GM12878 (cell line): Measurements from ENCODE around the gene CLEC2B. TPM values are rescaled to one million over a fixed set of nuclear protein-coding genes. Genes with fewer than 3 reads are reported as not detected.

Experiments
- ATAC-seq: fragments of 200-7000 bp; cut with Tn5 transposase; 3 replicates; pipeline ENCODE4 v1.9.1; 2020; ENCODE audit warnings: mild to moderate bottlenecking, moderate library complexity
- BruUV-seq: library from RNA; stranded (reverse); fragments of 400-500 nt; replicated peaks from 2 replicates; lab custom pipeline; 2021; lab: Mats Ljungman, UMichigan
- CTCF ChIA-PET: fragments of 300-600 bp; sonication (Branson Sonifier 250); formaldehyde crosslinking; extraction: SDS; loops from one replicate; lab custom pipeline; 2021; ENCODE audit warnings: inconsistent platforms; lab: Yijun Ruan, JAX
- POLR2A ChIA-PET: fragments of 350-600 bp; formaldehyde crosslinking; extraction: SDS; loops from one replicate; lab custom pipeline; 2021; ENCODE audit warnings: inconsistent platforms; lab: Charles Lee
- RAD21 ChIA-PET: fragments of 300-600 bp; sonication (Branson Sonifier 250); formaldehyde crosslinking; loops from one replicate; lab custom pipeline; 2023; ENCODE audit warnings: antibody characterized with exemption; ENCODE audit not compliant: unreplicated experiment; lab: Charles Lee
- SMC1A ChIA-PET: fragments of 300-600 bp; sonication (Branson Sonifier 250); formaldehyde crosslinking; loops from one replicate; lab custom pipeline; 2023; ENCODE audit not compliant: unreplicated experiment, uncharacterized antibody; lab: Charles Lee
- DNase-seq: peaks from one replicate; pipeline ENCODE4 v3.0.0-alpha.2; 2011; ENCODE audit warnings: low read depth, low spot score
- FAIRE-seq: peaks from 3 replicates; lab custom pipeline; 2011; peaks lifted over from hg19 to GRCh38; lab: Jason Lieb, UNC
- H2AFZ ChIP-seq: 2 replicates; pipeline ENCODE4 v1.6.0; 2011; ENCODE audit warnings: low read depth, low read length, control low read depth; ENCODE audit not compliant: control insufficient read depth
- H3K27ac ChIP-seq: 2 replicates; pipeline ENCODE4 v1.5.1; 2011; ENCODE audit warnings: control low read depth; ENCODE audit not compliant: control insufficient read depth, insufficient read depth
- H3K27me3 ChIP-seq, 2 experiments: replicated peaks in 1 of 2; 2 replicates each; pipeline versions ENCODE4 v1.6.0 to v1.6.1; 2011; ENCODE audit warnings: low read length in 1 of 2; ENCODE audit not compliant: control insufficient read depth in 2 of 2, insufficient read depth in 2 of 2
- H3K36me3 ChIP-seq, 2 experiments: 2 replicates each; pipeline ENCODE4 v1.5.1; 2011; ENCODE audit warnings: low read length in 1 of 2; ENCODE audit not compliant: control insufficient read depth in 2 of 2, insufficient read depth in 2 of 2
- H3K4me1 ChIP-seq: 2 replicates; pipeline ENCODE4 v1.6.1; 2011; ENCODE audit warnings: mild to moderate bottlenecking, low read length, moderate library complexity, mixed read lengths; ENCODE audit not compliant: control insufficient read depth, insufficient read depth
- H3K4me2 ChIP-seq: 2 replicates; pipeline ENCODE4 v1.6.0; 2011; ENCODE audit warnings: control low read depth; ENCODE audit not compliant: control insufficient read depth, insufficient read depth
- H3K4me3 ChIP-seq: fragments of 200-600 bp; sonication (generic); 2 replicates; pipeline ENCODE4 v1.5.1; 2016
- H3K79me2 ChIP-seq: 2 replicates; pipeline ENCODE4 v1.6.0; 2011; ENCODE audit warnings: low read length; ENCODE audit not compliant: control insufficient read depth, insufficient read depth
- H3K9ac ChIP-seq: 2 replicates; pipeline ENCODE4 v1.8.0; 2011; ENCODE audit warnings: low read length, control low read depth, mixed read lengths; ENCODE audit not compliant: control insufficient read depth, insufficient read depth
- H3K9me3 ChIP-seq: replicated peaks from 3 replicates; pipeline ENCODE4 v1.5.1; 2011; ENCODE audit warnings: mild to moderate bottlenecking, low read length; ENCODE audit not compliant: control insufficient read depth, insufficient read depth
- H4K20me1 ChIP-seq: 2 replicates; pipeline ENCODE4 v1.6.0; 2011; ENCODE audit not compliant: control insufficient read depth, insufficient read depth
- ASH2L ChIP-seq: fragments of 300-600, 200-600 bp; sonication (generic); IDR thresholded peaks from 2 replicates; pipeline ENCODE4 v1.6.1; 2017; ENCODE audit warnings: low read depth, mild to moderate bottlenecking, borderline replicate concordance
- BCL11A ChIP-seq: IDR thresholded peaks from 2 replicates; pipeline ENCODE4 v1.6.1; 2011; ENCODE audit warnings: low read depth, low read length
- BCL3 ChIP-seq: IDR thresholded peaks from 2 replicates; pipeline ENCODE4 v1.6.1; 2011; ENCODE audit warnings: borderline replicate concordance, low read depth, mild to moderate bottlenecking, moderate library complexity, low read length; ENCODE audit not compliant: insufficient read depth, poor library complexity, severe bottlenecking
- HDAC2 ChIP-seq: fragments of 200-600 bp; sonication (generic); IDR thresholded peaks from 2 replicates; pipeline ENCODE4 v1.6.1; 2017
- IRF3 ChIP-seq: fragments of 450-650 bp; IDR thresholded peaks from 2 replicates; pipeline ENCODE4 v1.6.1; 2014; ENCODE audit warnings: mild to moderate bottlenecking
- NR2C1 ChIP-seq: fragments of 450-650 bp; IDR thresholded peaks from 2 replicates; pipeline ENCODE4 v1.6.1; 2017; ENCODE audit warnings: antibody characterized with exemption, mild to moderate bottlenecking, moderate library complexity
- PML ChIP-seq: IDR thresholded peaks from 2 replicates; pipeline ENCODE4 v1.6.1; 2012; ENCODE audit warnings: low read length, inconsistent platforms
- RBBP5 ChIP-seq: fragments of 200-600 bp; sonication (generic); conservative IDR thresholded peaks from 2 replicates; pipeline ENCODE4 v1.6.1; 2016
- SREBF2 ChIP-seq: IDR thresholded peaks from 2 replicates; pipeline ENCODE4 v1.6.1; 2012; ENCODE audit warnings: mild to moderate bottlenecking, low read length
- STAT1 ChIP-seq: fragments of 450-650 bp; conservative IDR thresholded peaks from 2 replicates; pipeline ENCODE4 v1.6.1; 2014; ENCODE audit warnings: antibody characterized with exemption, mild to moderate bottlenecking
- ZNF207 ChIP-seq: fragments of 450-650 bp; IDR thresholded peaks from 2 replicates; pipeline ENCODE4 v1.6.1; 2014; ENCODE audit warnings: antibody characterized with exemption, mild to moderate bottlenecking, borderline replicate concordance
- WGBS: methylation state at CpG from one replicate; pipeline ENCODE4 v1.1.6; 2016; ENCODE audit warnings: low lambda C conversion rate; ENCODE audit not compliant: insufficient replicate concordance, insufficient coverage; ENCODE audit errors: missing lambda C conversion rate; 5-methylcytosine and 5-hydroxymethylcytosine counted together
- in situ Hi-C: fragments of 300-500 bp; cut with MboI; formaldehyde crosslinking; loops from 9 replicates; pipeline ENCODE4 v1.14.3; 2018; ENCODE audit warnings: mixed read lengths
- intact Hi-C: fragments of 100-400 bp; cut with micrococcal nuclease; formaldehyde crosslinking; loops from one replicate; pipeline ENCODE4 v1.14.2; 2022; ENCODE audit not compliant: unreplicated experiment
- polyA plus RNA-seq, 11 experiments: library from polyadenylated mRNA; depleted of rRNA in 4 of 11; unstranded in 6 of 11; stranded (reverse) in 5 of 11; fragments of >200 nt; fragmentation: Nextera tagmentation in 4 of 11; fragmentation: Illumina TruSeq in 1 of 11; extraction: Ambion mirVana in 4 of 11; extraction: Trizol in 1 of 11; gene quantifications; 1 replicate in 1 of 11; 2 replicates in 10 of 11; pipeline versions ENCODE4 v1.2.1 to v1.2.3, GENCODE V29; 2011 to 2016; ENCODE audit warnings: inconsistent platforms in 2 of 11, missing spikeins in 2 of 11, low read depth in 1 of 11
- total RNA-seq, 4 experiments: library from RNA; depleted of rRNA in 3 of 4; stranded (reverse); fragments of >200 nt in 3 of 4; fragmentation: Illumina TruSeq in 1 of 4; extraction: Trizol in 1 of 4; gene quantifications; 2 replicates each; pipeline versions ENCODE4 v1.2.1 to v1.2.3, GENCODE V29; 2013 to 2021

Gene CLEC2B
- total and polyA plus RNA-seq, 10 of the 15 experiments (the other 5 are each of a cell fraction or from before 2014, with no cell fraction given): 7.1 to 21.6 (median 12.0) TPM

GRCh38 chr12:9895215-9895971, 26.2 kb upstream of the CLEC2B start:
- RAD21 ChIA-PET: interaction anchor here (0.6 to 1.5 kb wide), 2 partner anchors 45 to 145 kb away, joined by 3 to 5 read pairs; no protein-coding TSS in a partner anchor
- Histone ChIP-seq H4K20me1 (no peaks in the 10 kb centered on the region), H3K9ac (no peak overlapping the region), H3K79me2 (no peaks in the 10 kb centered on the region), H2AFZ (no peak overlapping the region), H3K4me1 (no peaks in the 10 kb centered on the region), H3K9me3 (no peaks in the 10 kb centered on the region), H3K4me2 (no peak overlapping the region), H3K27ac (no peak overlapping the region), H3K27me3 (no peaks in the 10 kb centered on the region), H3K4me3 (no peak overlapping the region), H3K36me3 (no peaks in the 10 kb centered on the region)
- WGBS: 9% methylated on average over 6 of the region's 6 CpGs
- no TSS peak for BruUV-seq
- FAIRE-seq: no peak
- intact Hi-C loops (no loop called here), in situ Hi-C loops (no loop called here)
- SMC1A ChIA-PET: interaction anchor here (1.1 to 3.1 kb wide), 3 partner anchors 12 to 64 kb away, joined by 3 to 10 read pairs (median 5); no protein-coding TSS in a partner anchor
- POLR2A ChIA-PET: no interaction called here
- CTCF ChIA-PET: interaction anchor here (1.0 to 1.6 kb wide), 5 partner anchors 9 to 97 kb away, joined by 3 to 7 read pairs (median 4); no protein-coding TSS in a partner anchor
- TF ChIP-seq ASH2L: no peak
- TF ChIP-seq HDAC2: no peak
- no peak for TF ChIP-seq RBBP5
- TF ChIP-seq ZNF207: no peak
- TF ChIP-seq BCL11A: no peak
- no peak for TF ChIP-seq SREBF2
- no peak for TF ChIP-seq IRF3
- no peak for TF ChIP-seq STAT1
- TF ChIP-seq BCL3: no peak
- no peak for TF ChIP-seq PML
- no peak for TF ChIP-seq NR2C1
- no peak for ATAC-seq
- DNase-seq: no peak
